HepG2 (cell line): Measurements from ENCODE around the gene ACVR1C. TPM values are rescaled to one million over a fixed set of nuclear protein-coding genes. Genes with fewer than 3 reads are reported as not detected.

Experiments
- ATAC-seq: fragments of 200-7000 bp; cut with Tn5 transposase; 3 replicates; pipeline ENCODE4 v1.9.1; 2020; ENCODE audit warnings: mild to moderate bottlenecking, moderate library complexity
- BruUV-seq: library from RNA; stranded (reverse); fragments of 400-500 nt; replicated peaks from 2 replicates; lab custom pipeline; 2021; lab: Mats Ljungman, UMichigan
- CTCF ChIA-PET: fragments of 300-600 bp; formaldehyde crosslinking; extraction: SDS; loops from one replicate; lab custom pipeline; 2021; ENCODE audit warnings: low total read pairs, inconsistent platforms, low intra/inter-chr PET ratio; lab: Yijun Ruan, JAX
- POLR2A ChIA-PET: fragments of 350-600 bp; sonication (Branson Sonifier 250); formaldehyde crosslinking; loops from one replicate; lab custom pipeline; 2020; ENCODE audit warnings: antibody characterized with exemption, inconsistent platforms; lab: Yijun Ruan, JAX
- DNase-seq: peaks from one replicate; pipeline ENCODE4 v3.0.0-alpha.2; 2015; ENCODE audit warnings: low spot score
- FAIRE-seq: peaks from 3 replicates; lab custom pipeline; 2011; peaks lifted over from hg19 to GRCh38; lab: Jason Lieb, UNC
- H2AFZ ChIP-seq: one replicate; pipeline ENCODE4 v1.6.1; 2011; ENCODE audit warnings: low read length, inconsistent platforms
- H3K27ac ChIP-seq: fragments of 300-600 bp; 3 replicates; pipeline ENCODE4 v1.8.0; 2011; ENCODE audit warnings: mixed run types, mild to moderate bottlenecking, mixed read lengths, low read length, inconsistent platforms; ENCODE audit not compliant: insufficient read depth; ENCODE audit errors: extremely low read length
- H3K27me3 ChIP-seq, 2 experiments: fragments of 200-600 bp in 1 of 2; 2 replicates in 1 of 2; 3 replicates in 1 of 2; pipeline versions ENCODE4 v1.6.0 to v1.8.0; 2011; ENCODE audit warnings: low read length in 2 of 2, mild to moderate bottlenecking in 2 of 2, moderate library complexity in 2 of 2, inconsistent platforms in 1 of 2; ENCODE audit not compliant: insufficient read depth in 2 of 2, control insufficient read depth in 1 of 2
- H3K36me3 ChIP-seq, 2 experiments: fragments of 200-600 bp in 1 of 2; replicated peaks in 1 of 2; 2 replicates in 1 of 2; 3 replicates in 1 of 2; pipeline versions ENCODE4 v1.5.1 to v1.8.0; 2011; ENCODE audit warnings: low read length in 2 of 2, inconsistent platforms in 1 of 2; ENCODE audit not compliant: insufficient read depth in 2 of 2, control insufficient read depth in 1 of 2
- H3K4me1 ChIP-seq: 2 replicates; pipeline ENCODE4 v1.5.1; 2012; ENCODE audit warnings: low read length, inconsistent platforms; ENCODE audit not compliant: insufficient read depth
- H3K4me2 ChIP-seq: 2 replicates; pipeline ENCODE4 v1.6.0; 2011; ENCODE audit warnings: low read depth, low read length, inconsistent platforms
- H3K4me3 ChIP-seq, 3 experiments: fragments of 200-600 bp in 1 of 3; sonication (generic), shearing (Covaris generic) in 1 of 3; replicated peaks in 1 of 3; 2 replicates each; pipeline ENCODE4 v1.5.1; 2011 to 2016; ENCODE audit warnings: low read length in 3 of 3, inconsistent platforms in 2 of 3, low read depth in 2 of 3, mild to moderate bottlenecking in 2 of 3, control low read depth in 1 of 3, mixed read lengths in 1 of 3; ENCODE audit not compliant: insufficient read depth in 1 of 3
- H3K79me2 ChIP-seq: one replicate; pipeline ENCODE4 v1.6.1; 2011; ENCODE audit warnings: low read length, inconsistent platforms; ENCODE audit not compliant: insufficient read depth
- H3K9ac ChIP-seq: 2 replicates; pipeline ENCODE4 v1.6.0; 2011; ENCODE audit warnings: mild to moderate bottlenecking, low read depth, low read length, inconsistent platforms; ENCODE audit not compliant: insufficient read depth
- H3K9me3 ChIP-seq: 2 replicates; pipeline ENCODE4 v1.5.1; 2012; ENCODE audit warnings: mild to moderate bottlenecking, low read length
- H4K20me1 ChIP-seq: 2 replicates; pipeline ENCODE4 v1.6.0; 2011; ENCODE audit warnings: inconsistent platforms, mild to moderate bottlenecking, low read length, moderate library complexity; ENCODE audit not compliant: insufficient read depth
- ETV5 ChIP-seq: IDR thresholded peaks from 2 replicates; pipeline ENCODE4 v1.6.1; 2018; ENCODE audit warnings: missing biosample characterization, missing genetic modification reagents, inconsistent platforms, borderline replicate concordance
- ZKSCAN5 ChIP-seq: sonication (generic); formaldehyde crosslinking; IDR thresholded peaks from 2 replicates; pipeline ENCODE4 v1.5.1; 2020; ENCODE audit warnings: mild to moderate bottlenecking, missing genetic modification reagents
- ZSCAN29 ChIP-seq: sonication (generic); formaldehyde crosslinking; conservative IDR thresholded peaks from 2 replicates; pipeline ENCODE4 v1.4.0; 2020; ENCODE audit warnings: mild to moderate bottlenecking, missing genetic modification reagents
- WGBS: methylation state at CpG from one replicate; pipeline ENCODE4 v1.1.6; 2017; ENCODE audit warnings: low lambda C conversion rate; 5-methylcytosine and 5-hydroxymethylcytosine counted together
- in situ Hi-C: cut with HindIII; loops from 2 replicates; pipeline ENCODE4 v1.10.0; 2017; ENCODE audit warnings: low pct_unique_long_range_greater_than_20kb; ENCODE audit not compliant: extremely low pct_ligation_motif_present
- intact Hi-C: fragments of 100-400 bp; cut with micrococcal nuclease; formaldehyde crosslinking; loops from one replicate; pipeline ENCODE4 v1.10.0; 2022; ENCODE audit not compliant: unreplicated experiment
- polyA plus RNA-seq, 8 experiments: library from polyadenylated mRNA; depleted of rRNA in 3 of 8; stranded (reverse) in 7 of 8; unstranded in 1 of 8; fragments of >200 nt; fragmentation: Illumina TruSeq in 4 of 8; extraction: Trizol in 4 of 8; gene quantifications; 2 replicates each; pipeline versions ENCODE4 v1.2.1 to v1.2.3, GENCODE V29; 2011 to 2016; ENCODE audit warnings: low read depth in 4 of 8, missing spikeins in 1 of 8, mixed read lengths in 1 of 8; ENCODE audit not compliant: insufficient read depth in 1 of 8
- total RNA-seq, 5 experiments: library from RNA; depleted of rRNA; stranded (reverse); fragments of >200 nt; fragmentation: Illumina TruSeq; extraction: Trizol; gene quantifications; 2 replicates each; pipeline ENCODE4 v1.2.3, GENCODE V29; 2016; ENCODE audit warnings: low read depth in 1 of 5
- TF ChIP-seq, protein P1 (sequence below): sonication (generic); formaldehyde crosslinking; IDR thresholded peaks from 2 replicates; pipeline ENCODE4 v1.5.0; 2020; ENCODE audit warnings: missing genetic modification reagents

The ACVR1C gene
- total and polyA plus RNA-seq, 2 of the 13 experiments (the other 11 are each of a cell fraction or from before 2014, with no cell fraction given): 0.05 to 1.0 TPM

DNA sequence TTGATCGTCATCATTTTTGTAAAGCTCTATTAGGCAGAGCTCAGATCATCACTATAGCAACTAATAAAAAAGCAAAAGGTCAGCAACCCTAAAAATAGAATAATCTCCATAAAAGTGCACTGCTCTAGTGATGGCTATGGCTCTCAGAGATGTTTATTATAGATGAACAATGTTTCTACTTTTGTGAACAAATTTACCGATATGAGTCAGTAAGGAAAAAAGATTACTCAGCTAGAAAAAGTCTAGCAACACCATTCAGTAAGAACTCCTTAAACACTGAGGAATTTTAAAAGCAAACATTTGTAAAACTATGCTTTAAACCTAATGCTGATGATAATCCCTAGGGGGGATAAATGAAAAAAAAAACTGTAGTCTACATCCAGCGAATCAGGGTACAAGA, 69.6 kb downstream of the ACVR1C start:
- H3K4me3 ChIP-seq: no peak overlapping the region
- FAIRE-seq (no peak), ATAC-seq (no peak), DNase-seq (no peak)
- WGBS: 15% methylated on average over 3 of the region's 3 CpGs
- no peaks in the 10 kb centered on the region for H3K36me3 ChIP-seq
- CTCF ChIA-PET: no interaction called here
- no peaks in the 10 kb centered on the region for H3K9me3 ChIP-seq
- no peak overlapping the region for H3K9ac ChIP-seq
- in situ Hi-C loops: no loop called here
- no peak overlapping the region for H3K27ac ChIP-seq
- no peak overlapping the region for H3K4me2 ChIP-seq
- no TSS peak for BruUV-seq
- intact Hi-C loops: no loop called here
- POLR2A ChIA-PET: no interaction called here
- H2AFZ ChIP-seq: no peak overlapping the region
- no peaks in the 10 kb centered on the region for H3K27me3 ChIP-seq
- no peaks in the 10 kb centered on the region for H4K20me1 ChIP-seq
- TF ChIP-seq ZKSCAN5 (CRISPR knock-in tag): no peak
- TF ChIP-seq, protein P1, sequence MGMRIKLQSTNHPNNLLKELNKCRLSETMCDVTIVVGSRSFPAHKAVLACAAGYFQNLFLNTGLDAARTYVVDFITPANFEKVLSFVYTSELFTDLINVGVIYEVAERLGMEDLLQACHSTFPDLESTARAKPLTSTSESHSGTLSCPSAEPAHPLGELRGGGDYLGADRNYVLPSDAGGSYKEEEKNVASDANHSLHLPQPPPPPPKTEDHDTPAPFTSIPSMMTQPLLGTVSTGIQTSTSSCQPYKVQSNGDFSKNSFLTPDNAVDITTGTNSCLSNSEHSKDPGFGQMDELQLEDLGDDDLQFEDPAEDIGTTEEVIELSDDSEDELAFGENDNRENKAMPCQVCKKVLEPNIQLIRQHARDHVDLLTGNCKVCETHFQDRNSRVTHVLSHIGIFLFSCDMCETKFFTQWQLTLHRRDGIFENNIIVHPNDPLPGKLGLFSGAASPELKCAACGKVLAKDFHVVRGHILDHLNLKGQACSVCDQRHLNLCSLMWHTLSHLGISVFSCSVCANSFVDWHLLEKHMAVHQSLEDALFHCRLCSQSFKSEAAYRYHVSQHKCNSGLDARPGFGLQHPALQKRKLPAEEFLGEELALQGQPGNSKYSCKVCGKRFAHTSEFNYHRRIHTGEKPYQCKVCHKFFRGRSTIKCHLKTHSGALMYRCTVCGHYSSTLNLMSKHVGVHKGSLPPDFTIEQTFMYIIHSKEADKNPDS (CRISPR knock-in tag): no peak
- H3K4me1 ChIP-seq: no peaks in the 10 kb centered on the region
- H3K79me2 ChIP-seq: no peaks in the 10 kb centered on the region

DNA sequence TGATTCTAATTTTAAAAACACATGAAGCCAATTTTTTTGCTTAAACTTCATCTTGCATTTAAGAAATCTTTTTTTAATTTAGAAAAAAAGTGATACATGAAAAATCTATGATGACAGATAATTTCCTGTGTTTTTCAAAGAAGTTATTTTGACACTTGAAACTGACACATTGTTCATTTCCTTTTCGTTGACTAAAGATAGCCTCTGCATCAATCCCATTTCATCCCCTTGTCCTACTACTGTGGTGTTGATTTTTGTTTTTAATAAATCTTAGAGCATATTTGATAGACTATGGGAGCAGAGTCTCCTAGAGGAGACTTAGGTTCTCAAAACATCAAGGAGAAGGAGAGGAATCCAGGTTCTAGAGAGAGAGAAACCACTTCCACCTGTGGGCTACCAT, 70.9 kb downstream of the ACVR1C start:
- Histone ChIP-seq H3K9ac (no peak overlapping the region), H3K27ac (no peak overlapping the region), H3K9me3 (no peaks in the 10 kb centered on the region), H3K27me3 (no peaks in the 10 kb centered on the region), H3K79me2 (no peaks in the 10 kb centered on the region), H4K20me1 (no peaks in the 10 kb centered on the region), H3K4me3 (no peak overlapping the region), H3K36me3 (no peaks in the 10 kb centered on the region), H3K4me1 (no peaks in the 10 kb centered on the region), H2AFZ (no peak overlapping the region), H3K4me2 (no peak overlapping the region)
- TF ChIP-seq ETV5 (CRISPR knock-in tag) (no peak), ZSCAN29 (CRISPR knock-in tag) (no peak)
- no peak for FAIRE-seq
- CTCF ChIA-PET: no interaction called here
- no TSS peak for BruUV-seq
- ATAC-seq: no peak
- in situ Hi-C loops (no loop called here), intact Hi-C loops (no loop called here)
- POLR2A ChIA-PET: no interaction called here
- no peak for DNase-seq
- WGBS: 4% methylated on average over 1 of the region's 1 CpG
